GM12873 (cell line): ENCODE measurements around the gene SPACA6.

Experiments used
- CTCF ChIP-seq: IDR thresholded peaks from 2 replicates; pipeline ENCODE4 v1.5.1; 2012; ENCODE audit warnings: low read depth, mild to moderate bottlenecking, moderate library complexity, low read length, control low read depth; ENCODE audit not compliant: insufficient read depth; ENCODE audit errors: missing control alignments

SPACA6 gene

GRCh38 chr19:51701468-51702100 lies 8.5 kb downstream of the SPACA6 start:
- no peak for TF ChIP-seq CTCF

DNA sequence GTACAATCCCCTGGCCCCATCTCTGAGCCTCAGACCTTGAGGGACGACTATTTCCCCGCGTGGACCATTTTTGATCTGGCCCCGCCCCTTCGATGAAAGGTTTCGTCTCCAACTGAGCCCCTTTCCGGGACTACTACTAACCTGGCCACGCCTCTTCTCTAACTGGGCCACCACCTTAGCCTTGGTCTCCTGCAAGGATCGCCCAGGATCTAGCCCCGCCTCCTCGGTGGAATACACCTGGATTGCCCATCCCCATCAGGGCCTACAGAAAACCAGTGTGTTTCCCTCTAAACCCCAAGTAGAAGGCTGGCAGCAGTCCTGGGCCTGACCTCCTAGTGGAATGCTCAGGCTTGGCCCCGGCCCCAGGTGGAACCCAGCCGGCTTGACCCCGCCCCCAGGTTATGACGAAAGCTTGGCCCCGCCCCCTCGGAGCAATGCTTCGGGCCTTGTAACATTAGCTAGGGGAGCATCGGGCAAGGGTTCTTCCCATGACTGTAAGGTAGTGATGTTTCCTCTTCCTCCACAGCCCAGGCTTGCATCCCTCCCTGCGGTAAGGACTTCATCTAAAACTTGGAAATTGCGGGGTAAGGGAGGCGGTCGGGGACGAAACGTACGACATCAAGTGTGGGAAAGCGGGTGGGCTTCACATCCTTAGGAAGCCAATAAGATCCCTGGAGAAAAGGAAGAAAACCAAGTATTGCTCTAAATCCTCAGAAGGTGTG lies 9.1 kb downstream of the SPACA6 start:
- no peak for TF ChIP-seq CTCF

GRCh38 chr19:51702825-51703574 lies 9.9 kb downstream of the SPACA6 start:
- no peak for TF ChIP-seq CTCF

DNA sequence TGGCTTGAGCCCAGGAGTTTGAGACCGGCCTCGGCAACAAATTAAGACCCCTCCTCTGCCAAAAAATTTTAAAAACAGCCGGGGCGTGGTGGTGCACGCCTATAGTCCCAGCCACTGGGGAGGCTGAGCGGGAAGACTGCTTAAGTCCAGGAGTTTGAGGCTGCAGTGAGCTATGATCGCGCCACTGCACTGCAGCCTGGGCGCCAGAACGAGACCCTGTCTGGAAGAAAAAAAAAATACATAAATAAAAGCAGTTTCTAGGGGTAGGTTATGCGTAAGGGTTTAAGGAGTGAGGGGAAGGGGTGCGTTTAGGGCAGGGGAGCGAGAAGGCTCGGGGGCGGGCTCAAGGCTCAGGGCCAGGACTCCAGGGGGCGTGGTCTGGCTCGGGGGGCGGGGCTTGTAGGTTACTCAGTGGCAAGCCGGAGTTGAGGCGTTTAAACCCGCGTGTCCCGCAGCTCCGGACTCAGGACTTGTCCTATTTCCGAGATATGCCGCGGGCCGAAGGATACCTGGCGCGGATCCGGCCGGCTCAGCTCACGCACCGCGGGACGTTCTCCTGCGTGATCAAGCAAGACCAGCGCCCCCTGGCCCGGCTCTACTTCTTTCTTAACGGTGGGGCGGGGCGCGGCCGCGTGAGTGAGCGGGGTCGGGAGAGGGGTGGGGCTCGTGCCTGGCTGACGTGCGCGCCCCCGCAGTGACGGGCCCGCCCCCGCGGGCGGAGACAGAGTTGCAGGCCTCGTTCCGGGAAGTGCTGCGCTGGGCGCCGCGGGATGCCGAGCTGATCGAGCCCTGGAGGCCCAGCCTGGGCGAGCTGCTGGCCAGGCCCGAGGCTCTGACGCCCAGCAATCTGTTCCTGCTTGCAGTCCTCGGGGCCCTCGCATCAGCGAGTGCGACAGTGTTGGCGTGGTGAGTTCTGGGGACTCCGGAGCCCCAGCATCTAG lies 10.7 kb downstream of the SPACA6 start:
- peak; percentile 49 for TF ChIP-seq CTCF

DNA sequence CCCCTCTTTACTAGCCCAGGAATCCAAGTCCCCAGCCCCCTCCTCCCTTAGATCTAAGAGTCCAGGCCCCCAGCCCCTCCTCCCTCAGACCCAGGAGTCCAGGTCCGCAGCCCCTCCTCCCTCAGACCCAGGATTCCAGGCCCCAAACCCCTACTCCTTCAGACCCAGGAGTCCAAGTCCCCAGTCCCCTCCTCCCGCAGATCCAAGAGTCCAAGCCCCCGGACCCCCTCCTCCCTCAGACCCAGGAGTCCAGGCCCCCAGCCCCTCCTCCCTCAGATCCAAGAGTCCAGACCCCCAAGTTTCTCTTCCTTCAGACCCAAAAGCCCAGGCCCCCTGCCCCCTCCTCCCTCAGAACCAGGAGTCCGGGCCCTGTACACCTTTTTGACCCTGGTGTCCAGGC lies 11.5 kb downstream of the SPACA6 start:
- TF ChIP-seq CTCF = no peak

DNA sequence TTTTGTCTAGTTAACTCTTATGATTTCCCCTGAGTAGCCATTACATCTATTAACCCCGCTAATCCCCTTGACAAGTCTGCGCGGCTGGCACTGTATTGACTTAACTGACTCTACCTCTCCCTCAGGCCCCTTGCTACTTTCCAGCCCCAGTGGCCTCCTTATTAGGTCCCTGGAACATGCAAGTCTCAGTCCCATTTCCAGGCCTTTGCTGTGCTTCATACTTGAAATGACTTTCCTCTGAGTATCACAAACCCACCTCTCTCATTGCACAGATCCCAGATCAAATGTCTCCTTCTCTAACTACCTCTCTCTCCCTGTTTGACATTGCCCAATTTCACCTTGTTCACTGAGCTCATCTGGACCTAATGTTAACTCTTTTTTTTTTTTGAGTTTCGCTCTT lies 13.2 kb downstream of the SPACA6 start:
- no peak for TF ChIP-seq CTCF
